K562 (cell line): Measurements from ENCODE around the gene CACNB2. TPM values are rescaled to one million over a fixed set of nuclear protein-coding genes. Genes with fewer than 3 reads are reported as not detected.

Experiments
- ATAC-seq: fragments of 200-7000 bp; cut with Tn5 transposase; 3 replicates; pipeline ENCODE4 v1.9.1; 2020; ENCODE audit warnings: moderate library complexity
- BruUV-seq: library from RNA; stranded (reverse); fragments of 400-500 nt; replicated peaks from 2 replicates; lab custom pipeline; 2021; lab: Mats Ljungman, UMichigan
- CTCF ChIA-PET: fragments of 300-600 bp; formaldehyde crosslinking; extraction: SDS; loops from one replicate; lab custom pipeline; 2021; ENCODE audit warnings: low intra/inter-chr PET ratio; lab: Yijun Ruan, JAX
- POLR2A ChIA-PET: fragments of 300-600, 350-650 bp; sonication (Branson Sonifier 250); formaldehyde crosslinking; extraction: SDS; loops from one replicate; lab custom pipeline; 2021; ENCODE audit warnings: antibody characterized with exemption, inconsistent platforms; lab: Yijun Ruan, JAX
- DNase-seq, 4 experiments: peaks; one replicate each; pipeline versions ENCODE4 v3.0.0 to v3.0.0-alpha.2; 2011 to 2018; ENCODE audit warnings: low spot score in 3 of 4, mixed read lengths in 3 of 4; ENCODE audit errors: extremely low read depth in 1 of 4
- FAIRE-seq: peaks from 2 replicates; lab custom pipeline; 2011; peaks lifted over from hg19 to GRCh38; lab: Jason Lieb, UNC
- H2AFZ ChIP-seq: 2 replicates; pipeline ENCODE4 v1.6.0; 2011; ENCODE audit warnings: low read depth, low read length, control low read depth, inconsistent platforms
- H3K27ac ChIP-seq: fragments of 200-600 bp; 3 replicates; pipeline ENCODE4 v1.8.0; 2011; ENCODE audit warnings: low read depth, mild to moderate bottlenecking, control low read depth, inconsistent platforms, low read length, moderate library complexity, mixed read lengths; ENCODE audit errors: extremely low read depth
- H3K27me3 ChIP-seq, 2 experiments: fragments of 300-600 bp in 1 of 2; 2 replicates in 1 of 2; 3 replicates in 1 of 2; pipeline versions ENCODE4 v1.6.0 to v1.8.0; 2011; ENCODE audit warnings: inconsistent platforms in 2 of 2, low read length in 2 of 2, mild to moderate bottlenecking in 1 of 2, mixed read lengths in 1 of 2, moderate library complexity in 1 of 2; ENCODE audit not compliant: control insufficient read depth in 2 of 2, insufficient read depth in 2 of 2
- H3K36me3 ChIP-seq: fragments of 300-600 bp; 3 replicates; pipeline ENCODE4 v1.8.0; 2011; ENCODE audit warnings: mild to moderate bottlenecking, low read length, inconsistent platforms; ENCODE audit not compliant: control insufficient read depth, insufficient read depth
- H3K4me1 ChIP-seq, 2 experiments: fragments of 200-600 bp in 1 of 2; replicated peaks in 1 of 2; 2 replicates in 1 of 2; 3 replicates in 1 of 2; pipeline versions ENCODE4 v1.5.1 to v1.8.0; 2011; ENCODE audit warnings: inconsistent platforms in 2 of 2, low read length in 2 of 2, mild to moderate bottlenecking in 1 of 2, mixed read lengths in 1 of 2, moderate library complexity in 1 of 2; ENCODE audit not compliant: control insufficient read depth in 2 of 2, insufficient read depth in 2 of 2
- H3K4me2 ChIP-seq: 2 replicates; pipeline ENCODE4 v1.6.1; 2011; ENCODE audit warnings: low read length, control low read depth, inconsistent platforms, mixed read lengths; ENCODE audit not compliant: insufficient read depth
- H3K4me3 ChIP-seq: fragments of 200-600 bp; sonication (generic), shearing (Covaris generic); 2 replicates; pipeline ENCODE4 v1.5.1; 2016; ENCODE audit warnings: control low read depth, inconsistent platforms
- H3K79me2 ChIP-seq: fragments of 200-600 bp; 3 replicates; pipeline ENCODE4 v1.8.0; 2011; ENCODE audit warnings: low read length, inconsistent platforms; ENCODE audit not compliant: control insufficient read depth, insufficient read depth
- H3K9ac ChIP-seq, 2 experiments: 2 replicates each; pipeline versions ENCODE4 v1.6.0 to v1.6.1; 2011; ENCODE audit warnings: low read depth in 2 of 2, low read length in 2 of 2, control low read depth in 1 of 2, inconsistent platforms in 1 of 2, mild to moderate bottlenecking in 1 of 2, mixed read lengths in 1 of 2; ENCODE audit not compliant: insufficient read depth in 1 of 2
- H3K9me1 ChIP-seq: one replicate; pipeline ENCODE4 v1.6.0; 2011; ENCODE audit warnings: inconsistent platforms, mild to moderate bottlenecking, low read length, moderate library complexity; ENCODE audit not compliant: control insufficient read depth, insufficient read depth
- H3K9me3 ChIP-seq: replicated peaks from 2 replicates; pipeline ENCODE4 v1.5.1; 2011; ENCODE audit warnings: low read depth, low read length, inconsistent platforms; ENCODE audit not compliant: control insufficient read depth, insufficient read depth
- H4K20me1 ChIP-seq: replicated peaks from 2 replicates; pipeline ENCODE4 v1.6.1; 2011; ENCODE audit warnings: low read length, inconsistent platforms, mixed read lengths; ENCODE audit not compliant: control insufficient read depth, insufficient read depth
- E2F8 ChIP-seq: fragments of 450-650 bp; IDR thresholded peaks from 2 replicates; pipeline ENCODE4 v1.7.1; 2018; ENCODE audit warnings: mild to moderate bottlenecking, low read depth; ENCODE audit not compliant: partially characterized antibody
- NFXL1 ChIP-seq: fragments of 450-650 bp; formaldehyde crosslinking; IDR thresholded peaks from 2 replicates; pipeline ENCODE4 v1.4.0; 2021; ENCODE audit warnings: mild to moderate bottlenecking
- ZNF76 ChIP-seq: fragments of 250-450 bp; sonication (Bioruptor Pico); IDR thresholded peaks from 2 replicates; pipeline ENCODE4 v1.4.0; 2020; ENCODE audit warnings: mild to moderate bottlenecking, moderate library complexity, borderline replicate concordance
- ZNF830 ChIP-seq: fragments of 250-450 bp; sonication (Bioruptor Pico); IDR thresholded peaks from 2 replicates; pipeline ENCODE4 v1.5.0; 2021; ENCODE audit warnings: mild to moderate bottlenecking
- WGBS: fragments of 100-300 bp; shearing (Covaris generic); methylation state at CpG from one replicate; pipeline ENCODE4 v1.1.6; 2016; ENCODE audit warnings: low coverage, mixed read lengths; ENCODE audit not compliant: insufficient coverage; ENCODE audit errors: missing lambda C conversion rate; 5-methylcytosine and 5-hydroxymethylcytosine counted together
- in situ Hi-C: fragments of 300-500 bp; cut with MboI; formaldehyde crosslinking; loops from 4 replicates; pipeline ENCODE4 v1.15.0; 2018; ENCODE audit warnings: inconsistent platforms, mixed read lengths
- intact Hi-C: fragments of 100-400 bp; cut with micrococcal nuclease; formaldehyde crosslinking; loops from 2 replicates; pipeline ENCODE4 v1.14.2; 2022
- polyA plus RNA-seq, 8 experiments: library from polyadenylated mRNA; depleted of rRNA in 4 of 8; stranded (reverse) in 5 of 8; unstranded in 3 of 8; fragments of >200 nt; fragmentation: Nextera tagmentation in 2 of 8; fragmentation: Illumina TruSeq in 1 of 8; extraction: Ambion mirVana in 2 of 8; extraction: Trizol in 1 of 8; gene quantifications; 2 replicates each; pipeline versions ENCODE4 v1.2.1 to v1.2.3, GENCODE V29; 2011 to 2014; ENCODE audit warnings: inconsistent platforms in 1 of 8, missing spikeins in 1 of 8
- total RNA-seq, 7 experiments: library from RNA; depleted of rRNA in 6 of 7; stranded (reverse); fragments of >200 nt in 6 of 7; fragmentation: Illumina TruSeq in 2 of 7; extraction: Trizol in 2 of 7; gene quantifications; 2 replicates each; pipeline versions ENCODE4 v1.2.1 to v1.2.3, GENCODE V29; 2011 to 2021; ENCODE audit warnings: low replicate concordance in 1 of 7

The CACNB2 gene
- total and polyA plus RNA-seq, 9 of the 15 experiments (the other 6 are each of a cell fraction or from before 2014, with no cell fraction given): 1.8 to 2.2 TPM; not detected in 7

DNA sequence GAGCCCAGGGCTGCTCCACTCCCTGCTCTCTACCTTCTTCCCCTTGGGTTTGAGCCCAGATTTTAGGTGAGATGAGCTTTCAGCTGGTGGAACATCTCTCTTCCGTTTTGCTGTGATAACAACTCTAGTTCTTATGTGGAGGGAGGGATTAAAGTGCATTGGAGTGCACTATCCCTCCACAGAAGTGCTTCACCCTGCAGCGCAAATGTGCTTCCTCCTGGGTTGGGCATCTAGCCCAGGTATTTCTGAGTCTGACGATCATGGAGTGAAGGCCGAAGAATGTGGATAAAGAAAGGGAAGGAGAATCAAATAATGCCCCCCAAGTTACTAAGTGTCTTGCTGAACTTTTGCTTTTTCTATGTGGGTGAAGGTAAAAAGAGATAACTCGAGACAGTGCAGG, 157.4 kb downstream of the CACNB2 start (continued):
- TF ChIP-seq ZNF76 (CRISPR knock-in tag): no peak
- TF ChIP-seq NFXL1 (CRISPR knock-in tag): no peak
- no peak for TF ChIP-seq ZNF830 (CRISPR knock-in tag)

- WGBS: under 1% methylated on average over 9 of the region's 9 CpGs
- no peaks in the 10 kb centered on the region for H3K79me2 ChIP-seq
- intact Hi-C loops (no loop called here), in situ Hi-C loops (no loop called here)
- H3K27ac ChIP-seq: no peak overlapping the region
- H4K20me1 ChIP-seq: no peaks in the 10 kb centered on the region
- no peaks in the 10 kb centered on the region for H3K36me3 ChIP-seq
- ChIA-PET POLR2A (no interaction called here), CTCF (no interaction called here)
- H3K4me2 ChIP-seq: no peak overlapping the region
- H3K9me1 ChIP-seq: no peaks in the 10 kb centered on the region
- no peak overlapping the region for H3K9ac ChIP-seq
- ATAC-seq: no peak
- peaks cover 5 to 18% of the 10 kb centered on the region in 2 experiments; a peak in 3 of 5 replicates for H3K27me3 ChIP-seq
- BruUV-seq: no TSS peak
- H3K4me1 ChIP-seq: no peaks in the 10 kb centered on the region
- TF ChIP-seq E2F8: no peak
- TF ChIP-seq, all 486 proteins: peak for 0
- Histone ChIP-seq H3K4me3 (no peak overlapping the region), H3K9me3 (0 out of 2 replicates have a peak, but pooled peaks cover 2% of the 10 kb centered on the region), H2AFZ (no peak overlapping the region)
- DNase-seq (no peak), FAIRE-seq (no peak)
Observed at GRCh38 chr10:18298256-18298655, 158.0 kb downstream of the CACNB2 start.
